Muscle layer of colon (tissue), 2 donors: ENCODE data around the gene LHX3.

Experiments used
- H3K27ac ChIP-seq: one replicate; pipeline ENCODE4 v1.7.0; 2013; ENCODE audit warnings: low read depth, mild to moderate bottlenecking, low read length, moderate library complexity
- H3K27me3 ChIP-seq, 2 donors: one replicate each; pipeline ENCODE4 v1.7.0; 2013; ENCODE audit warnings: low read length in 2 of 2, mild to moderate bottlenecking in 2 of 2; ENCODE audit not compliant: insufficient read depth in 2 of 2, control insufficient read depth in 1 of 2
- H3K36me3 ChIP-seq: one replicate; pipeline ENCODE4 v1.7.0; 2013; ENCODE audit warnings: mild to moderate bottlenecking, low read length; ENCODE audit not compliant: insufficient read depth
- H3K4me1 ChIP-seq: one replicate; pipeline ENCODE4 v1.7.0; 2013; ENCODE audit warnings: mild to moderate bottlenecking, low read length; ENCODE audit not compliant: insufficient read depth
- H3K4me3 ChIP-seq, 2 donors: one replicate each; pipeline ENCODE4 v1.7.0; 2013; ENCODE audit warnings: low read length in 2 of 2, low read depth in 1 of 2, mild to moderate bottlenecking in 1 of 2, moderate library complexity in 1 of 2
- H3K9ac ChIP-seq: one replicate; pipeline ENCODE4 v1.7.0; 2013; ENCODE audit warnings: low read length
- H3K9me3 ChIP-seq: one replicate; pipeline ENCODE4 v1.7.0; 2013; ENCODE audit warnings: mild to moderate bottlenecking, low read length
- donor health status: abdominal sarcoma.
- donor health status: Adenocarcinoma of cecum.

Gene LHX3

GRCh38 chr9:136201609-136202453, 3.1 kb downstream of the LHX3 start:
- no peaks in the 10 kb centered on the region for H3K9me3 ChIP-seq
- no peaks in the 10 kb centered on the region for H3K36me3 ChIP-seq
- H3K27me3 ChIP-seq = peaks cover 9 to 87% of the 10 kb centered on the region in 2 donors

GRCh38 chr9:136201174-136201573, 3.8 kb downstream of the LHX3 start:
- Histone ChIP-seq H3K9ac (no peak overlapping the region), H3K27me3 (peaks cover 11 to 94% of the 10 kb centered on the region in 2 donors), H3K36me3 (no peaks in the 10 kb centered on the region), H3K4me1 (no peaks in the 10 kb centered on the region), H3K27ac (no peak overlapping the region), H3K9me3 (no peaks in the 10 kb centered on the region), H3K4me3 (no peak overlapping the region)

More at GRCh38 chr9:136201609-136202453, 3.1 kb downstream of the LHX3 start:
- no peak overlapping the region for H3K4me3 ChIP-seq
- no peak overlapping the region for H3K9ac ChIP-seq
- no peaks in the 10 kb centered on the region for H3K4me1 ChIP-seq
- no peak overlapping the region for H3K27ac ChIP-seq

GRCh38 chr9:136200424-136200823, 4.5 kb downstream of the LHX3 start:
- H3K4me1 ChIP-seq = no peaks in the 10 kb centered on the region

GRCh38 chr9:136199391-136200288, 5.3 kb downstream of the LHX3 start:
- Histone ChIP-seq H3K4me3 (no peak overlapping the region), H3K9ac (no peak overlapping the region), H3K27me3 (peaks cover 13 to 86% of the 10 kb centered on the region in 2 donors), H3K27ac (no peak overlapping the region), H3K9me3 (no peaks in the 10 kb centered on the region), H3K36me3 (no peaks in the 10 kb centered on the region), H3K4me1 (no peaks in the 10 kb centered on the region)

More at GRCh38 chr9:136200424-136200823, 4.5 kb downstream of the LHX3 start:
- Histone ChIP-seq H3K4me3 (no peak overlapping the region), H3K27ac (no peak overlapping the region), H3K27me3 (peaks cover 13 to 94% of the 10 kb centered on the region in 2 donors), H3K9me3 (no peaks in the 10 kb centered on the region), H3K9ac (no peak overlapping the region), H3K36me3 (no peaks in the 10 kb centered on the region)

GRCh38 chr9:136198605-136199083, 6.3 kb downstream of the LHX3 start:
- Histone ChIP-seq H3K4me1 (no peaks in the 10 kb centered on the region), H3K36me3 (no peaks in the 10 kb centered on the region), H3K9me3 (no peaks in the 10 kb centered on the region), H3K4me3 (no peak overlapping the region), H3K9ac (no peak overlapping the region), H3K27me3 (peaks cover 8 to 80% of the 10 kb centered on the region in 2 donors), H3K27ac (no peak overlapping the region)

GRCh38 chr9:136197930-136198604, 6.9 kb downstream of the LHX3 start:
- Histone ChIP-seq H3K4me3 (no peak overlapping the region), H3K9ac (no peak overlapping the region), H3K9me3 (no peaks in the 10 kb centered on the region), H3K27ac (no peak overlapping the region), H3K4me1 (no peaks in the 10 kb centered on the region), H3K27me3 (peaks cover 5 to 79% of the 10 kb centered on the region in 2 donors), H3K36me3 (no peaks in the 10 kb centered on the region)

GRCh38 chr9:136197084-136197875, 7.6 kb downstream of the LHX3 start:
- Histone ChIP-seq H3K4me3 (no peak overlapping the region), H3K36me3 (no peaks in the 10 kb centered on the region), H3K9me3 (no peaks in the 10 kb centered on the region), H3K9ac (no peak overlapping the region), H3K4me1 (no peaks in the 10 kb centered on the region), H3K27me3 (peaks cover 5 to 80% of the 10 kb centered on the region in 2 donors), H3K27ac (no peak overlapping the region)

- no peaks in the 10 kb centered on the region for H3K9me3 ChIP-seq
- H3K27me3 ChIP-seq = peaks cover 5 to 81% of the 10 kb centered on the region in 2 donors
- no peaks in the 10 kb centered on the region for H3K4me1 ChIP-seq
- H3K36me3 ChIP-seq = no peaks in the 10 kb centered on the region
- no peak overlapping the region for H3K27ac ChIP-seq
- H3K4me3 ChIP-seq = no peak overlapping the region
- H3K9ac ChIP-seq = no peak overlapping the region
Observed at GRCh38 chr9:136196404-136197083, 8.4 kb downstream of the LHX3 start.

GRCh38 chr9:136194540-136194939, 10.4 kb downstream of the LHX3 start:
- H3K36me3 ChIP-seq = no peaks in the 10 kb centered on the region
- no peaks in the 10 kb centered on the region for H3K9me3 ChIP-seq
- no peak overlapping the region for H3K4me3 ChIP-seq
- H3K9ac ChIP-seq = no peak overlapping the region
- no peak overlapping the region for H3K27ac ChIP-seq
- peaks cover 9 to 81% of the 10 kb centered on the region in 2 donors for H3K27me3 ChIP-seq
- no peaks in the 10 kb centered on the region for H3K4me1 ChIP-seq

GRCh38 chr9:136193891-136194279, 11.0 kb downstream of the LHX3 start:
- Histone ChIP-seq H3K9me3 (no peaks in the 10 kb centered on the region), H3K27me3 (peaks cover 9 to 78% of the 10 kb centered on the region in 2 donors), H3K4me3 (no peak overlapping the region), H3K27ac (no peak overlapping the region), H3K36me3 (no peaks in the 10 kb centered on the region), H3K4me1 (no peaks in the 10 kb centered on the region), H3K9ac (no peak overlapping the region)
